Karpas-422 (cell line): ENCODE data around the gene ACSS1. TPM values are rescaled to one million over a fixed set of nuclear protein-coding genes. Genes with fewer than 3 reads are reported as not detected.

Source experiments
- DNase-seq: peaks from one replicate; pipeline ENCODE4 v3.0.0-alpha.2; 2015
- H2AFZ ChIP-seq: fragments of 200-600 bp; sonication (generic); 2 replicates; pipeline ENCODE4 v1.6.1; 2014; ENCODE audit warnings: antibody characterized with exemption, low read length, mixed read lengths
- H3K27ac ChIP-seq: fragments of 200-600 bp; sonication (generic); 2 replicates; pipeline ENCODE4 v1.5.1; 2014; ENCODE audit warnings: mild to moderate bottlenecking, low read length, moderate library complexity
- H3K27me3 ChIP-seq: fragments of 200-600 bp; sonication (generic); 2 replicates; pipeline ENCODE4 v1.6.1; 2014; ENCODE audit warnings: low read length, mixed read lengths
- H3K36me3 ChIP-seq: fragments of 200-600 bp; sonication (generic); 2 replicates; pipeline ENCODE4 v1.6.1; 2014; ENCODE audit warnings: low read length, mixed read lengths; ENCODE audit not compliant: insufficient read depth
- H3K4me1 ChIP-seq: fragments of 200-600 bp; sonication (generic); 2 replicates; pipeline ENCODE4 v1.6.1; 2014; ENCODE audit warnings: mild to moderate bottlenecking, low read length, mixed read lengths
- H3K4me2 ChIP-seq: fragments of 200-600 bp; sonication (generic); 2 replicates; pipeline ENCODE4 v1.6.1; 2014; ENCODE audit warnings: low read length, low read depth, mild to moderate bottlenecking; ENCODE audit not compliant: poor library complexity, severe bottlenecking
- H3K4me3 ChIP-seq: fragments of 200-600 bp; sonication (generic); 2 replicates; pipeline ENCODE4 v1.5.1; 2014; ENCODE audit warnings: mild to moderate bottlenecking, antibody characterized with exemption, low read length, mixed read lengths
- H3K79me2 ChIP-seq: fragments of 200-600 bp; sonication (generic); 2 replicates; pipeline ENCODE4 v1.6.1; 2014; ENCODE audit warnings: mild to moderate bottlenecking, low read length, mixed read lengths
- H3K9ac ChIP-seq: fragments of 200-600 bp; sonication (generic); 2 replicates; pipeline ENCODE4 v1.6.0; 2014; ENCODE audit warnings: low read length
- H3K9me2 ChIP-seq: fragments of 200-600 bp; sonication (generic), shearing (Covaris generic); replicated peaks from 2 replicates; pipeline ENCODE4 v1.6.0; 2014; ENCODE audit warnings: mild to moderate bottlenecking, low read length, moderate library complexity; ENCODE audit not compliant: insufficient read depth
- H3K9me3 ChIP-seq: fragments of 300-700, 200-600 bp; sonication (generic); 2 replicates; pipeline ENCODE4 v1.6.1; 2014; ENCODE audit warnings: low read length, mixed read lengths
- H4K20me1 ChIP-seq: fragments of 200-600 bp; sonication (generic); 2 replicates; pipeline ENCODE4 v1.6.1; 2014; ENCODE audit warnings: mild to moderate bottlenecking, antibody characterized with exemption, low read length, low read depth; ENCODE audit not compliant: insufficient read depth
- small RNA-seq: library from RNA; depleted of rRNA; stranded (forward); fragments of <200 nt; gene quantifications from one replicate; pipeline ENCODE3, GENCODE V24; 2014
- total RNA-seq: library from RNA; depleted of rRNA; stranded (reverse); fragments of >200 nt; shearing (Covaris generic); gene quantifications from 2 replicates; pipeline ENCODE4 v1.2.3, GENCODE V29; 2014; ENCODE audit warnings: low replicate concordance; rRNA removed

Gene ACSS1
- total RNA-seq, 1 experiment from 2014 or later = 2.3 TPM

GRCh38 chr20:24960861-24961260 is 97.1 kb downstream of the ACSS1 start:
- peaks cover 4% of the 10 kb centered on the region; the same call in 1 of the 2 replicates for H3K36me3 ChIP-seq
- no peaks in the 10 kb centered on the region for H3K9me3 ChIP-seq
- no peak overlapping the region for H3K9ac ChIP-seq
- DNase-seq = no peak
- H3K4me1 ChIP-seq = no peaks in the 10 kb centered on the region
- H3K9me2 ChIP-seq = no peaks in the 10 kb centered on the region
- no peaks in the 10 kb centered on the region for H4K20me1 ChIP-seq
- H3K27ac ChIP-seq = no peak overlapping the region
- no peak overlapping the region for H3K4me3 ChIP-seq
- H2AFZ ChIP-seq = no peak overlapping the region
- no peaks in the 10 kb centered on the region for H3K27me3 ChIP-seq
- no peak overlapping the region for H3K4me2 ChIP-seq
- H3K79me2 ChIP-seq = no peaks in the 10 kb centered on the region

- Histone ChIP-seq H3K36me3 (peaks cover 3% of the 10 kb centered on the region; the same call in 1 of the 2 replicates), H3K4me1 (no peaks in the 10 kb centered on the region), H2AFZ (no peak overlapping the region), H3K4me3 (no peak overlapping the region), H3K27me3 (no peaks in the 10 kb centered on the region), H3K9ac (no peak overlapping the region), H3K4me2 (no peak overlapping the region), H4K20me1 (no peaks in the 10 kb centered on the region), H3K9me2 (no peaks in the 10 kb centered on the region), H3K79me2 (no peaks in the 10 kb centered on the region), H3K27ac (no peak overlapping the region), H3K9me3 (no peaks in the 10 kb centered on the region)
- no peak for DNase-seq
Observed at GRCh38 chr20:24960302-24960801, 97.6 kb downstream of the ACSS1 start.

- H3K9me2 ChIP-seq = no peaks in the 10 kb centered on the region
- no peak overlapping the region for H3K27ac ChIP-seq
- no peaks in the 10 kb centered on the region for H3K79me2 ChIP-seq
- no peak overlapping the region for H3K9ac ChIP-seq
- H4K20me1 ChIP-seq = no peaks in the 10 kb centered on the region
- DNase-seq = no peak
- no peaks in the 10 kb centered on the region for H3K4me1 ChIP-seq
- no peak overlapping the region for H3K4me2 ChIP-seq
- H3K36me3 ChIP-seq = peaks cover 3% of the 10 kb centered on the region; the same call in 1 of the 2 replicates
- H2AFZ ChIP-seq = no peak overlapping the region
- H3K27me3 ChIP-seq = no peaks in the 10 kb centered on the region
- H3K9me3 ChIP-seq = no peaks in the 10 kb centered on the region
- no peak overlapping the region for H3K4me3 ChIP-seq
Observed at GRCh38 chr20:24959591-24960301, 98.2 kb downstream of the ACSS1 start.

GRCh38 chr20:24958506-24959385 is 99.2 kb downstream of the ACSS1 start:
- Histone ChIP-seq H3K79me2 (no peaks in the 10 kb centered on the region), H3K27me3 (no peaks in the 10 kb centered on the region), H3K36me3 (peaks cover 3% of the 10 kb centered on the region; the same call in 1 of the 2 replicates), H3K4me3 (no peak overlapping the region), H4K20me1 (no peaks in the 10 kb centered on the region), H3K27ac (no peak overlapping the region), H3K4me2 (no peak overlapping the region), H3K9me3 (no peaks in the 10 kb centered on the region), H3K9ac (no peak overlapping the region), H3K9me2 (no peaks in the 10 kb centered on the region), H3K4me1 (no peaks in the 10 kb centered on the region), H2AFZ (no peak overlapping the region)
- DNase-seq = no peak

GRCh38 chr20:24957326-24958016 is 100.5 kb downstream of the ACSS1 start:
- H3K4me1 ChIP-seq = no peaks in the 10 kb centered on the region

More at GRCh38 chr20:24957326-24958016, 100.5 kb downstream of the ACSS1 start:
- H2AFZ ChIP-seq = no peak overlapping the region
- no peak overlapping the region for H3K9ac ChIP-seq
- H3K9me3 ChIP-seq = no peaks in the 10 kb centered on the region
- H3K27me3 ChIP-seq = no peaks in the 10 kb centered on the region
- no peak overlapping the region for H3K4me3 ChIP-seq
- H3K4me2 ChIP-seq = no peak overlapping the region
- H3K9me2 ChIP-seq = no peaks in the 10 kb centered on the region
- H3K36me3 ChIP-seq = no peaks in the 10 kb centered on the region
- H3K27ac ChIP-seq = no peak overlapping the region
- no peaks in the 10 kb centered on the region for H4K20me1 ChIP-seq
- no peak for DNase-seq
- H3K79me2 ChIP-seq = no peaks in the 10 kb centered on the region

Small RNAs within 50 kb of the gene (small RNA-seq; reads per million reads assigned to genes)
- gene RNU6-1257P = not detected

Other genes with a start within 250 kb of the ACSS1 start
- not detected in 2 replicates for gene CST7, start 108.9 kb downstream of the ACSS1 start, total RNA-seq
- gene APMAP, start 65.4 kb downstream of the ACSS1 start, total RNA-seq = 35.6 and 41.5 TPM in 2 replicates
- not detected in 2 replicates for gene VSX1, start 24.0 kb upstream of the ACSS1 start, total RNA-seq
- gene ENTPD6, start 137.6 kb upstream of the ACSS1 start, total RNA-seq = 100 and 125 TPM in 2 replicates
- gene PYGB, start 189.9 kb upstream of the ACSS1 start, total RNA-seq = 188 and 302 TPM in 2 replicates